HCT116 (cell line): ENCODE measurements around the gene GALNT18. TPM values are rescaled to one million over a fixed set of nuclear protein-coding genes. Genes with fewer than 3 reads are reported as not detected.

Source experiments
- ATAC-seq: fragments of 200-7000 bp; cut with Tn5 transposase; 2 replicates; pipeline ENCODE4 v1.9.1; 2020; ENCODE audit warnings: mild to moderate bottlenecking, moderate library complexity
- BruUV-seq: library from RNA; stranded (reverse); fragments of 400-500 nt; replicated peaks from 2 replicates; lab custom pipeline; 2021; lab: Mats Ljungman, UMichigan
- CTCF ChIA-PET: fragments of 300-600 bp; sonication (Branson Sonifier 250); formaldehyde crosslinking; loops from one replicate; lab custom pipeline; 2021; ENCODE audit warnings: antibody characterized with exemption; lab: Charles Lee
- POLR2A ChIA-PET: fragments of 300-600, 350-600 bp; sonication (Branson Sonifier 250); formaldehyde crosslinking; loops from one replicate; lab custom pipeline; 2021; ENCODE audit warnings: antibody characterized with exemption; lab: Charles Lee
- RAD21 ChIA-PET, 2 experiments: fragments of 300-600 bp; sonication (Branson Sonifier 250); formaldehyde crosslinking; loops; one replicate each; lab custom pipeline; 2023; ENCODE audit warnings: low total read pairs in 2 of 2; ENCODE audit not compliant: uncharacterized antibody in 2 of 2, unreplicated experiment in 2 of 2, low non-redundant PET in 1 of 2; lab: Charles Lee
- DNase-seq: peaks from one replicate; pipeline ENCODE4 v3.0.0-alpha.2; 2010; ENCODE audit warnings: low read depth, low spot score
- H2AFZ ChIP-seq: fragments of 200-600 bp; shearing (Covaris generic), sonication (generic); 2 replicates; pipeline ENCODE4 v1.6.1; 2017; ENCODE audit warnings: low read depth, mixed run types, mixed read lengths, antibody characterized with exemption, low read length; ENCODE audit not compliant: poor library complexity, severe bottlenecking
- H3K27ac ChIP-seq: 2 replicates; pipeline ENCODE4 v1.5.1; 2012; ENCODE audit warnings: low read depth, low read length
- H3K27me3 ChIP-seq: fragments of 200-600 bp; sonication (generic); 2 replicates; pipeline ENCODE4 v1.6.1; 2016; ENCODE audit warnings: mixed run types, low read length, mixed read lengths; ENCODE audit not compliant: insufficient read depth
- H3K36me3 ChIP-seq, 2 experiments: fragments of 200-500 bp in 1 of 2; fragments of 200-600 bp in 1 of 2; sonication (Bioruptor generic) in 1 of 2; sonication (generic) in 1 of 2; 2 replicates each; pipeline versions ENCODE4 v1.5.1 to v1.6.1; 2014 to 2016; ENCODE audit warnings: low read length in 2 of 2, inconsistent platforms in 1 of 2, mixed read lengths in 1 of 2, mixed run types in 1 of 2; ENCODE audit not compliant: insufficient read depth in 2 of 2, control insufficient read depth in 1 of 2
- H3K4me1 ChIP-seq, 2 experiments: fragments of 200-600 bp in 1 of 2; sonication (generic) in 1 of 2; 2 replicates each; pipeline versions ENCODE4 v1.5.1 to v1.6.1; 2012 to 2017; ENCODE audit warnings: low read length in 2 of 2, inconsistent platforms in 1 of 2, mild to moderate bottlenecking in 1 of 2, mixed read lengths in 1 of 2, mixed run types in 1 of 2, moderate library complexity in 1 of 2; ENCODE audit not compliant: insufficient read depth in 2 of 2, control insufficient read depth in 1 of 2
- H3K4me2 ChIP-seq: fragments of 200-600 bp; sonication (generic); 2 replicates; pipeline ENCODE4 v1.6.1; 2017; ENCODE audit warnings: mixed run types, low read length, mixed read lengths
- H3K4me3 ChIP-seq, 2 experiments: fragments of 200-600 bp in 1 of 2; sonication (generic) in 1 of 2; replicated peaks in 1 of 2; 2 replicates each; pipeline ENCODE4 v1.5.1; 2011 to 2016; ENCODE audit warnings: low read length in 2 of 2, control low read depth in 1 of 2, low read depth in 1 of 2, mild to moderate bottlenecking in 1 of 2, mixed read lengths in 1 of 2, mixed run types in 1 of 2
- H3K79me2 ChIP-seq: fragments of 200-600 bp; sonication (generic); 2 replicates; pipeline ENCODE4 v1.6.1; 2017; ENCODE audit warnings: mild to moderate bottlenecking, mixed run types, low read length, moderate library complexity, mixed read lengths; ENCODE audit not compliant: insufficient read depth
- H3K9ac ChIP-seq: fragments of 200-600 bp; sonication (generic); 2 replicates; pipeline ENCODE4 v1.6.1; 2016; ENCODE audit warnings: low read length, mixed read lengths
- H3K9me2 ChIP-seq: fragments of 200-600 bp; sonication (generic), shearing (Covaris generic); 2 replicates; pipeline ENCODE4 v1.6.1; 2017; ENCODE audit warnings: mixed run types, mild to moderate bottlenecking, moderate library complexity; ENCODE audit not compliant: insufficient read depth
- H3K9me3 ChIP-seq, 2 experiments: fragments of 200-500 bp in 1 of 2; fragments of 200-600 bp in 1 of 2; sonication (Bioruptor generic) in 1 of 2; sonication (generic) in 1 of 2; 2 replicates each; pipeline ENCODE4 v1.6.1; 2014 to 2017; ENCODE audit warnings: low read length in 2 of 2, mixed read lengths in 2 of 2, inconsistent platforms in 1 of 2, low read depth in 1 of 2, mild to moderate bottlenecking in 1 of 2, mixed run types in 1 of 2, moderate library complexity in 1 of 2; ENCODE audit not compliant: control insufficient read depth in 1 of 2, insufficient read depth in 1 of 2
- H4K20me1 ChIP-seq: fragments of 200-600 bp; sonication (generic), shearing (Covaris generic); 2 replicates; pipeline ENCODE4 v1.6.1; 2017; ENCODE audit warnings: mixed run types, mild to moderate bottlenecking, moderate library complexity; ENCODE audit not compliant: insufficient read depth
- EZH2 ChIP-seq: fragments of 200-600 bp; sonication (generic); IDR thresholded peaks from 2 replicates; pipeline ENCODE4 v1.6.1; 2017; ENCODE audit warnings: antibody characterized with exemption, mixed run types
- FOSL1 ChIP-seq: IDR thresholded peaks from 2 replicates; pipeline ENCODE4 v1.6.1; 2012; ENCODE audit warnings: low read depth
- JUND ChIP-seq: IDR thresholded peaks from 2 replicates; pipeline ENCODE4 v1.6.1; 2012
- POLR2AphosphoS5 ChIP-seq: IDR thresholded peaks from 2 replicates; pipeline ENCODE4 v1.6.1; 2011; ENCODE audit warnings: mild to moderate bottlenecking, low read depth, low read length, moderate library complexity
- RAD21 ChIP-seq: IDR thresholded peaks from 2 replicates; pipeline ENCODE4 v1.6.1; 2012; ENCODE audit warnings: low read depth, mild to moderate bottlenecking
- TCF7L2 ChIP-seq: IDR thresholded peaks from 2 replicates; pipeline ENCODE4 v1.7.0; 2011; ENCODE audit warnings: borderline replicate concordance, inconsistent platforms; ENCODE audit not compliant: insufficient read depth, insufficient read length; ENCODE audit errors: extremely low read depth
- YY1 ChIP-seq: IDR thresholded peaks from 2 replicates; pipeline ENCODE4 v1.6.1; 2011; ENCODE audit warnings: low read length, low read depth, moderate library complexity, mild to moderate bottlenecking; ENCODE audit not compliant: insufficient replicate concordance; ENCODE audit errors: extremely low read depth
- ZNF274 ChIP-seq: fragments of 200-500 bp; sonication (Bioruptor generic); IDR thresholded peaks from 2 replicates; pipeline ENCODE4 v1.6.1; 2014; ENCODE audit warnings: mild to moderate bottlenecking, low read depth, low read length, inconsistent platforms
- intact Hi-C: fragments of 100-400 bp; cut with micrococcal nuclease; formaldehyde crosslinking; loops from 2 replicates; pipeline ENCODE4 v1.10.0; 2022
- total RNA-seq: library from RNA; stranded (reverse); gene quantifications from one replicate; pipeline ENCODE4 v1.2.1, GENCODE V29; 2021; ENCODE audit not compliant: unreplicated experiment
- TF ChIP-seq, protein P1 (sequence below): IDR thresholded peaks from 2 replicates; pipeline ENCODE4 v1.6.1; 2012
- TF ChIP-seq, protein P2 (sequence below): IDR thresholded peaks from 2 replicates; pipeline ENCODE4 v1.6.1; 2012
- TF ChIP-seq, protein P3 (sequence below): IDR thresholded peaks from 2 replicates; pipeline ENCODE4 v1.6.1; 2012; ENCODE audit warnings: low read depth

GALNT18 gene
- total RNA-seq, 1 experiment from 2014 or later, result 19.9 TPM

DNA sequence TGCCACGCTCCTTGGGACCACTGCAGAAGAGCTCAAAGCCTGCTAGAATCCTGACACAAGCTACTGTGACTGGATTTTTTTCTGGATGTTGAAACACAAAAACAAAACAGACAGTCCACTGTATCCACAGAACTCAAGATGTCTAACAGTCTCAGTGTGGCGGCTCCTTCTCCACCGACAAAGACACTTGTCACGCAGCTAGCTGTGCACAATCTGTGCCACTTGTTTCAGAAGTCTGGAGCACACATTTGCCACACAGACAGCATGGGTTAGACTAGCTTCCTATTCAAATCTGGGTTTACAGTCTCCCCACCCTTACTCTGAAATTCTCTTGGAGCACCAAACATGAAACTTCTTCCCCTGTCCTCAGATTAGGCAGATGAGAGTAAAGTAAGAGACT lies 99.2 kb downstream of the GALNT18 start:
- Histone ChIP-seq H3K79me2 (peaks cover 7% of the 10 kb centered on the region), H2AFZ (no peak overlapping the region), H4K20me1 (no peaks in the 10 kb centered on the region), H3K4me3 (no peak overlapping the region), H3K4me1 (no peaks in the 10 kb centered on the region), H3K27me3 (no peaks in the 10 kb centered on the region), H3K9me3 (no peaks in the 10 kb centered on the region), H3K27ac (no peak overlapping the region), H3K4me2 (no peak overlapping the region), H3K9me2 (no peaks in the 10 kb centered on the region), H3K9ac (no peak overlapping the region), H3K36me3 (no peaks in the 10 kb centered on the region)
- ATAC-seq (no peak), DNase-seq (no peak)
- ChIA-PET CTCF (no interaction called here), RAD21 (no interaction called here), POLR2A (interaction anchor here (1.3 kb wide), 1 partner anchor 10 kb away, joined by 4 read pairs; no protein-coding TSS in a partner anchor)
- intact Hi-C loops, result no loop called here
- no TSS peak for BruUV-seq
- TF ChIP-seq YY1 (no peak), ZNF274 (no peak), FOSL1 (no peak), RAD21 (no peak), EZH2 (no peak), TCF7L2 (no peak), POLR2AphosphoS5 (no peak)
- TF ChIP-seq, protein P1, sequence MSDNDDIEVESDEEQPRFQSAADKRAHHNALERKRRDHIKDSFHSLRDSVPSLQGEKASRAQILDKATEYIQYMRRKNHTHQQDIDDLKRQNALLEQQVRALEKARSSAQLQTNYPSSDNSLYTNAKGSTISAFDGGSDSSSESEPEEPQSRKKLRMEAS, result no peak
- TF ChIP-seq, protein P2, sequence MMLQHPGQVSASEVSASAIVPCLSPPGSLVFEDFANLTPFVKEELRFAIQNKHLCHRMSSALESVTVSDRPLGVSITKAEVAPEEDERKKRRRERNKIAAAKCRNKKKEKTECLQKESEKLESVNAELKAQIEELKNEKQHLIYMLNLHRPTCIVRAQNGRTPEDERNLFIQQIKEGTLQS, result no peak

DNA sequence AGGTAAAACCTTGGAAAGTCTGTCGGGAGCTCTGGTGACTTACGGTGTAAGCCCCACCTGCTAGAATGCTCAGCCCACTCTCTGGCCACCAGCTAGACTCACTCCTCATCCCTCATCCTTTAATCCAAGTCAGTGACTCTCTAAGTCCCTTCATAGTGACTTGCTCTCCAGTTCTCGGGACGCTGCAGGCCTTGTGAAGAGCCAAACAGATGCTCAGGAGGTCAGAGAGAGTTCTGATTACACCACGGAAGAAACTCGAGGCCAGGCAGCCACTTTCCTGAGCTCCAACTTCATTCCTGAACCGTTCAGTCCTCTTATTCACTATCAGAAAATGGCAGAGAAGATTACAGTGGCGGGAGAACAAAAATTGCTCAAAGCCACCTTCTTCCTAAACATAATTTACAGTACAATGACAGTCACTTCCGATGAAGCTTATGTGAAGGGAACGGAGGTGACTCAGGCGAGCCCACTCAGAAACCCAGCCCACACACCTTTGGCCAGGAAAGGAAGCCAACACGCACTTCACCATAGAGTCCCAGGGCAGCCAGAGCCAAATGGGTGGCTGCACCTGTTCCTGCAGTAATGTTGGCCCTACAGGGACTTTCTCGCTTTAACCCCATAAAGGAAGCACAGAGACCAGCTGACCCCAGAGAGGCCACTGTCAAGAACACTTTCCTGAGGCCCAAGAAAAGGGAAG lies 100.4 kb downstream of the GALNT18 start:
- DNase-seq, result no peak
- intact Hi-C loops, result no loop called here
- Histone ChIP-seq H2AFZ (no peak overlapping the region), H3K9me2 (no peaks in the 10 kb centered on the region), H3K27me3 (no peaks in the 10 kb centered on the region), H4K20me1 (no peaks in the 10 kb centered on the region), H3K79me2 (peaks cover 7% of the 10 kb centered on the region), H3K9ac (no peak overlapping the region), H3K36me3 (no peaks in the 10 kb centered on the region), H3K4me3 (no peak overlapping the region), H3K27ac (no peak overlapping the region), H3K4me1 (no peaks in the 10 kb centered on the region), H3K4me2 (no peak overlapping the region), H3K9me3 (no peaks in the 10 kb centered on the region)
- CTCF ChIA-PET, result no interaction called here
- BruUV-seq, result no TSS peak
- RAD21 ChIA-PET, result no interaction called here
- TF ChIP-seq, protein P3, sequence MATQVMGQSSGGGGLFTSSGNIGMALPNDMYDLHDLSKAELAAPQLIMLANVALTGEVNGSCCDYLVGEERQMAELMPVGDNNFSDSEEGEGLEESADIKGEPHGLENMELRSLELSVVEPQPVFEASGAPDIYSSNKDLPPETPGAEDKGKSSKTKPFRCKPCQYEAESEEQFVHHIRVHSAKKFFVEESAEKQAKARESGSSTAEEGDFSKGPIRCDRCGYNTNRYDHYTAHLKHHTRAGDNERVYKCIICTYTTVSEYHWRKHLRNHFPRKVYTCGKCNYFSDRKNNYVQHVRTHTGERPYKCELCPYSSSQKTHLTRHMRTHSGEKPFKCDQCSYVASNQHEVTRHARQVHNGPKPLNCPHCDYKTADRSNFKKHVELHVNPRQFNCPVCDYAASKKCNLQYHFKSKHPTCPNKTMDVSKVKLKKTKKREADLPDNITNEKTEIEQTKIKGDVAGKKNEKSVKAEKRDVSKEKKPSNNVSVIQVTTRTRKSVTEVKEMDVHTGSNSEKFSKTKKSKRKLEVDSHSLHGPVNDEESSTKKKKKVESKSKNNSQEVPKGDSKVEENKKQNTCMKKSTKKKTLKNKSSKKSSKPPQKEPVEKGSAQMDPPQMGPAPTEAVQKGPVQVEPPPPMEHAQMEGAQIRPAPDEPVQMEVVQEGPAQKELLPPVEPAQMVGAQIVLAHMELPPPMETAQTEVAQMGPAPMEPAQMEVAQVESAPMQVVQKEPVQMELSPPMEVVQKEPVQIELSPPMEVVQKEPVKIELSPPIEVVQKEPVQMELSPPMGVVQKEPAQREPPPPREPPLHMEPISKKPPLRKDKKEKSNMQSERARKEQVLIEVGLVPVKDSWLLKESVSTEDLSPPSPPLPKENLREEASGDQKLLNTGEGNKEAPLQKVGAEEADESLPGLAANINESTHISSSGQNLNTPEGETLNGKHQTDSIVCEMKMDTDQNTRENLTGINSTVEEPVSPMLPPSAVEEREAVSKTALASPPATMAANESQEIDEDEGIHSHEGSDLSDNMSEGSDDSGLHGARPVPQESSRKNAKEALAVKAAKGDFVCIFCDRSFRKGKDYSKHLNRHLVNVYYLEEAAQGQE, result no peak
- TF ChIP-seq JUND, result no peak
- POLR2A ChIA-PET, result interaction anchor here (1.3 kb wide), 1 partner anchor 11 kb away, joined by 4 read pairs; no protein-coding TSS in a partner anchor
- ATAC-seq, result no peak
